Measurements from ENCODE around the gene SEPTIN10.
"Not testable (repeated sequence)": the region's sequence is repeated elsewhere in the genome, so short reads cannot be mapped to it uniquely, and the experiment has no call there.

SEPTIN10 gene
- total RNA-seq, result 2.3 reads per million, percentile 5 among the genes with 10 or more reads in this experiment

GRCh38 chr2:109613922-109614714 is at the start of gene SEPTIN10, which contains the start of gene SOWAHC:
Gene SEPTIN10 (minus strand): TSS chr2:109613966. CDS start chr2:109613827, 139 bp downstream.
Gene SOWAHC (plus strand): TSS chr2:109614364. CDS start chr2:109614490, 126 bp downstream.
- peak; percentile 56 for DNase-seq

- no peak for DNase-seq
Measured at GRCh38 chr2:109662889-109663288, 49.1 kb upstream of the SEPTIN10 start.

GRCh38 chr2:109660046-109660860 is 46.5 kb upstream of the SEPTIN10 start:
- DNase-seq, result no peak

- DNase-seq, result no peak
Measured at GRCh38 chr2:109659396-109660045, 45.8 kb upstream of the SEPTIN10 start.

GRCh38 chr2:109655287-109655686 is 41.5 kb upstream of the SEPTIN10 start:
- DNase-seq, result no peak

- DNase-seq, result no peak
Measured at GRCh38 chr2:109654326-109655050, 40.7 kb upstream of the SEPTIN10 start.

GRCh38 chr2:109649736-109650695 is 36.2 kb upstream of the SEPTIN10 start:
- no peak for DNase-seq

- no peak for DNase-seq
Measured at GRCh38 chr2:109648041-109648527, 34.3 kb upstream of the SEPTIN10 start.

- DNase-seq, result no peak
Measured at GRCh38 chr2:109647636-109648035, 33.9 kb upstream of the SEPTIN10 start.

- no peak for DNase-seq
Measured at GRCh38 chr2:109646961-109647360, 33.2 kb upstream of the SEPTIN10 start.

- no peak for DNase-seq
Measured at GRCh38 chr2:109645412-109646184, 31.8 kb upstream of the SEPTIN10 start.

GRCh38 chr2:109644571-109645275 is 31.0 kb upstream of the SEPTIN10 start:
- no peak for DNase-seq

GRCh38 chr2:109640000-109640399 is 26.2 kb upstream of the SEPTIN10 start:
- not testable (repeated sequence) for DNase-seq

GRCh38 chr2:109638795-109639194 is 25.0 kb upstream of the SEPTIN10 start:
- DNase-seq, result no peak

GRCh38 chr2:109637749-109638570 is 24.2 kb upstream of the SEPTIN10 start:
- no peak for DNase-seq

- DNase-seq, result no peak
Measured at GRCh38 chr2:109636317-109636716, 22.6 kb upstream of the SEPTIN10 start.

- no peak for DNase-seq
Measured at GRCh38 chr2:109635426-109636304, 21.9 kb upstream of the SEPTIN10 start.

Data from effector CD4-positive, alpha-beta T cell (primary cell).